Measurements from ENCODE around the gene QRICH1. TPM values are rescaled to one million over a fixed set of nuclear protein-coding genes. Genes with fewer than 3 reads are reported as not detected.

QRICH1 gene
- total RNA-seq, 2 donors from 2014 or later = 122 to 151 TPM

- Mint-ChIP-seq H3K4me1 (no peaks in the 10 kb centered on the region), H3K9me3 (no peaks in the 10 kb centered on the region), H3K27ac (no peak overlapping the region), H3K36me3 (ENCODE audit: low read depth) (peaks cover 13% of the 10 kb centered on the region), H3K4me3 (no peak overlapping the region), H3K27me3 (no peaks in the 10 kb centered on the region)
- no peak for ATAC-seq (replicated peaks)
These were observed 29.1 kb upstream of the QRICH1 start for GRCh38 chr3:49122886-49123545.

- ATAC-seq (replicated peaks) = no peak
- peak overlapping the region; percentile 79 for H3K4me3 Mint-ChIP-seq
- H3K9me3 Mint-ChIP-seq = no peaks in the 10 kb centered on the region
- no peaks in the 10 kb centered on the region for H3K4me1 Mint-ChIP-seq
- peak overlapping the region; percentile 79 for H3K27ac Mint-ChIP-seq
- no peaks in the 10 kb centered on the region for H3K27me3 Mint-ChIP-seq
- peaks cover 18% of the 10 kb centered on the region for H3K36me3 Mint-ChIP-seq (ENCODE audit: low read depth)
These were observed 28.6 kb upstream of the QRICH1 start for GRCh38 chr3:49122451-49122850.

GRCh38 chr3:49122022-49122421 lies 28.2 kb upstream of the QRICH1 start:
- H3K9me3 Mint-ChIP-seq = no peaks in the 10 kb centered on the region
- no peaks in the 10 kb centered on the region for H3K27me3 Mint-ChIP-seq
- H3K4me1 Mint-ChIP-seq = no peaks in the 10 kb centered on the region
- H3K4me3 Mint-ChIP-seq = peak overlapping the region; percentile 79
- H3K36me3 Mint-ChIP-seq (ENCODE audit: low read depth) = peaks cover 21% of the 10 kb centered on the region
- no peak for ATAC-seq (replicated peaks)
- peak overlapping the region; percentile 79 for H3K27ac Mint-ChIP-seq

- Mint-ChIP-seq H3K27ac (peak overlapping the region; percentile 79), H3K4me1 (no peaks in the 10 kb centered on the region), H3K9me3 (no peaks in the 10 kb centered on the region), H3K36me3 (ENCODE audit: low read depth) (peaks cover 26% of the 10 kb centered on the region), H3K27me3 (no peaks in the 10 kb centered on the region), H3K4me3 (peak overlapping the region; percentile 79)
- ATAC-seq (replicated peaks) = no peak
These were observed 27.4 kb upstream of the QRICH1 start for GRCh38 chr3:49121132-49121736.

- Mint-ChIP-seq H3K9me3 (no peaks in the 10 kb centered on the region), H3K36me3 (ENCODE audit: low read depth) (peaks cover 33% of the 10 kb centered on the region), H3K27me3 (no peaks in the 10 kb centered on the region), H3K4me3 (peak within 1 kb of the TSS; percentile 79), H3K27ac (peak within 1 kb of the TSS; percentile 84), H3K4me1 (no peaks in the 10 kb centered on the region)
- peak; percentile 97 for ATAC-seq (replicated peaks)
These were observed 26.7 kb upstream of the QRICH1 start, which contains the start of gene USP19 for GRCh38 chr3:49120438-49121131. USP19 (minus strand) TSS chr3:49120823; CDS start chr3:49119145, 1,678 bp downstream.

- H3K9me3 Mint-ChIP-seq = no peaks in the 10 kb centered on the region
- H3K27me3 Mint-ChIP-seq = no peaks in the 10 kb centered on the region
- peak; percentile 1 for ATAC-seq (replicated peaks)
- H3K36me3 Mint-ChIP-seq (ENCODE audit: low read depth) = peaks cover 38% of the 10 kb centered on the region
- peak overlapping the region; percentile 79 for H3K4me3 Mint-ChIP-seq
- H3K4me1 Mint-ChIP-seq = no peaks in the 10 kb centered on the region
- H3K27ac Mint-ChIP-seq = peak overlapping the region; percentile 84
These were observed 26.2 kb upstream of the QRICH1 start for GRCh38 chr3:49120096-49120437.

GRCh38 chr3:49119439-49119838 lies 25.6 kb upstream of the QRICH1 start:
- Mint-ChIP-seq H3K27ac (peak overlapping the region; percentile 84), H3K9me3 (no peaks in the 10 kb centered on the region), H3K36me3 (ENCODE audit: low read depth) (peaks cover 44% of the 10 kb centered on the region), H3K4me1 (no peaks in the 10 kb centered on the region), H3K27me3 (no peaks in the 10 kb centered on the region), H3K4me3 (peak overlapping the region; percentile 79)
- no peak for ATAC-seq (replicated peaks)

GRCh38 chr3:49119036-49119435 lies 25.2 kb upstream of the QRICH1 start:
- Mint-ChIP-seq H3K27ac (no peak overlapping the region), H3K27me3 (no peaks in the 10 kb centered on the region), H3K9me3 (no peaks in the 10 kb centered on the region), H3K36me3 (ENCODE audit: low read depth) (peaks cover 48% of the 10 kb centered on the region), H3K4me3 (peak overlapping the region; percentile 79), H3K4me1 (no peaks in the 10 kb centered on the region)
- ATAC-seq (replicated peaks) = no peak

GRCh38 chr3:49112262-49112661 lies 18.4 kb upstream of the QRICH1 start:
- H3K4me3 Mint-ChIP-seq = no peak overlapping the region
- peaks cover 71% of the 10 kb centered on the region for H3K36me3 Mint-ChIP-seq (ENCODE audit: low read depth)

GRCh38 chr3:49111347-49111746 lies 17.5 kb upstream of the QRICH1 start:
- ATAC-seq (replicated peaks) = no peak
- no peaks in the 10 kb centered on the region for H3K9me3 Mint-ChIP-seq
- H3K27me3 Mint-ChIP-seq = no peaks in the 10 kb centered on the region

More at GRCh38 chr3:49112262-49112661, 18.4 kb upstream of the QRICH1 start:
- H3K27me3 Mint-ChIP-seq = no peaks in the 10 kb centered on the region
- no peaks in the 10 kb centered on the region for H3K9me3 Mint-ChIP-seq
- H3K4me1 Mint-ChIP-seq = peaks cover 4% of the 10 kb centered on the region
- H3K27ac Mint-ChIP-seq = no peak overlapping the region
- no peak for ATAC-seq (replicated peaks)

GRCh38 chr3:49110780-49111179 lies 16.9 kb upstream of the QRICH1 start:
- Mint-ChIP-seq H3K27me3 (no peaks in the 10 kb centered on the region), H3K9me3 (no peaks in the 10 kb centered on the region), H3K27ac (no peak overlapping the region), H3K4me1 (peaks cover 5% of the 10 kb centered on the region), H3K4me3 (no peak overlapping the region), H3K36me3 (ENCODE audit: low read depth) (peaks cover 61% of the 10 kb centered on the region)
- ATAC-seq (replicated peaks) = no peak

More at GRCh38 chr3:49111347-49111746, 17.5 kb upstream of the QRICH1 start:
- Mint-ChIP-seq H3K27ac (no peak overlapping the region), H3K4me3 (no peak overlapping the region), H3K36me3 (ENCODE audit: low read depth) (peaks cover 66% of the 10 kb centered on the region), H3K4me1 (peaks cover 4% of the 10 kb centered on the region)

GRCh38 chr3:49108346-49108745 lies 14.5 kb upstream of the QRICH1 start:
- ATAC-seq (replicated peaks) = no peak
- H3K27me3 Mint-ChIP-seq = no peaks in the 10 kb centered on the region
- H3K4me1 Mint-ChIP-seq = peaks cover 8% of the 10 kb centered on the region
- no peak overlapping the region for H3K27ac Mint-ChIP-seq
- H3K9me3 Mint-ChIP-seq = no peaks in the 10 kb centered on the region
- no peak overlapping the region for H3K4me3 Mint-ChIP-seq
- peaks cover 38% of the 10 kb centered on the region for H3K36me3 Mint-ChIP-seq (ENCODE audit: low read depth)

- Mint-ChIP-seq H3K4me1 (peaks cover 4% of the 10 kb centered on the region), H3K36me3 (ENCODE audit: low read depth) (peaks cover 44% of the 10 kb centered on the region), H3K9me3 (no peaks in the 10 kb centered on the region), H3K27me3 (no peaks in the 10 kb centered on the region), H3K4me3 (peak within 1 kb of the TSS; percentile 95), H3K27ac (peak within 1 kb of the TSS; percentile 95)
- peak; percentile 99 for ATAC-seq (replicated peaks)
These were observed 10.8 kb upstream of the QRICH1 start, which contains the start of gene QARS1 for GRCh38 chr3:49104427-49105291. QARS1 (minus strand) TSS chr3:49104757; CDS start chr3:49104733, 24 bp downstream.

GRCh38 chr3:49104052-49104426 lies 10.2 kb upstream of the QRICH1 start:
- Mint-ChIP-seq H3K27ac (peak overlapping the region; percentile 95), H3K36me3 (ENCODE audit: low read depth) (peaks cover 45% of the 10 kb centered on the region), H3K4me3 (peak overlapping the region; percentile 95), H3K27me3 (no peaks in the 10 kb centered on the region), H3K4me1 (peaks cover 4% of the 10 kb centered on the region), H3K9me3 (no peaks in the 10 kb centered on the region)
- no peak for ATAC-seq (replicated peaks)
